IMR-90 (cell line): ENCODE data around the gene TUBA1A.

ENCODE experiments used
- BHLHE40 ChIP-seq: fragments of 150-350 bp; IDR thresholded peaks from 2 replicates; pipeline ENCODE4 v1.6.1; 2016; ENCODE audit warnings: mild to moderate bottlenecking, low read depth, low read length
- CEBPB ChIP-seq: IDR thresholded peaks from 2 replicates; pipeline ENCODE4 v1.6.1; 2012; ENCODE audit warnings: low read depth, low read length, improper control_type of control experiment
- CHD1 ChIP-seq: IDR thresholded peaks from 2 replicates; pipeline ENCODE4 v1.6.1; 2012; ENCODE audit warnings: low read depth, low read length, improper control_type of control experiment
- CTCF ChIP-seq: conservative IDR thresholded peaks from 2 replicates; pipeline ENCODE4 v1.5.1; 2012; ENCODE audit warnings: mild to moderate bottlenecking, low read depth, low read length, improper control_type of control experiment
- ELK1 ChIP-seq: fragments of 150-350 bp; IDR thresholded peaks from 2 replicates; pipeline ENCODE4 v1.6.1; 2016; ENCODE audit warnings: low read depth, mild to moderate bottlenecking, low read length, moderate library complexity, borderline replicate concordance
- FOS ChIP-seq: fragments of 150-350 bp; IDR thresholded peaks from 2 replicates; pipeline ENCODE4 v1.6.1; 2016; ENCODE audit warnings: low read depth, low read length
- NFE2L2 ChIP-seq: fragments of 150-350 bp; IDR thresholded peaks from 2 replicates; pipeline ENCODE4 v1.6.1; 2016; ENCODE audit warnings: low read depth, mild to moderate bottlenecking, low read length
- POLR2A ChIP-seq: IDR thresholded peaks from 2 replicates; pipeline ENCODE4 v1.6.1; 2012; ENCODE audit warnings: mild to moderate bottlenecking, low read depth, low read length
- RAD21 ChIP-seq: IDR thresholded peaks from 2 replicates; pipeline ENCODE4 v1.6.1; 2012; ENCODE audit warnings: low read length, improper control_type of control experiment
- RCOR1 ChIP-seq: IDR thresholded peaks from 2 replicates; pipeline ENCODE4 v1.6.1; 2012; ENCODE audit warnings: mild to moderate bottlenecking, low read length, improper control_type of control experiment; ENCODE audit not compliant: insufficient replicate concordance
- RFX5 ChIP-seq: IDR thresholded peaks from 2 replicates; pipeline ENCODE4 v1.8.0; 2012; ENCODE audit warnings: low read depth, mild to moderate bottlenecking, low read length, moderate library complexity
- SMC3 ChIP-seq: fragments of 150-350 bp; IDR thresholded peaks from 2 replicates; pipeline ENCODE4 v1.6.1; 2016; ENCODE audit warnings: low read depth, mild to moderate bottlenecking, antibody characterized with exemption, low read length, moderate library complexity
- USF2 ChIP-seq: fragments of 150-350 bp; IDR thresholded peaks from 2 replicates; pipeline ENCODE4 v1.6.1; 2017; ENCODE audit warnings: mild to moderate bottlenecking, antibody characterized with exemption, low read length, low read depth

GRCh38 chr12:49189731-49190716, 1.1 kb upstream of the TUBA1A start:
- TF ChIP-seq CTCF (no peak), POLR2A (no peak), BHLHE40 (no peak), FOS (no peak), RCOR1 (no peak), USF2 (no peak), RAD21 (no peak), ELK1 (no peak), CHD1 (no peak), NFE2L2 (no peak), RFX5 (no peak), CEBPB (no peak), SMC3 (no peak)
